Midbrain (tissue), 1 donor: ENCODE measurements around the gene PSMA4.
"Not testable (repeated sequence)": the region's sequence is repeated elsewhere in the genome, so short reads cannot be mapped to it uniquely, and the experiment has no call there.

Source experiments
- DNase-seq: peaks from one replicate; lab custom pipeline; 2025; lab: John Stamatoyannopoulos, UW

PSMA4 gene

GRCh38 chr15:78540141-78540870, at the start of gene PSMA4:
Gene PSMA4, plus strand, starts transcription at chr15:78540444. Its CDS starts 1,484 bp downstream, at chr15:78541928.
- DNase-seq, result peak; percentile 94

GRCh38 chr15:78492872-78493271, 47.4 kb upstream of the PSMA4 start:
- DNase-seq, result no peak

GRCh38 chr15:78501857-78502256, 38.4 kb upstream of the PSMA4 start:
- DNase-seq, result no peak

GRCh38 chr15:78502641-78503040, 37.6 kb upstream of the PSMA4 start:
- DNase-seq, result no peak

GRCh38 chr15:78506971-78507830, 33.0 kb upstream of the PSMA4 start, which contains the start of gene HYKK:
Gene HYKK, plus strand, starts transcription at chr15:78507577. Its CDS starts 5,512 bp downstream, at chr15:78513089.
- peak; percentile 86 for DNase-seq

- no peak for DNase-seq
Measured at GRCh38 chr15:78507831-78508160, 32.4 kb upstream of the PSMA4 start.

GRCh38 chr15:78508272-78508671, 32.0 kb upstream of the PSMA4 start:
- no peak for DNase-seq

GRCh38 chr15:78509726-78510312, 30.4 kb upstream of the PSMA4 start:
- no peak for DNase-seq

- DNase-seq, result not testable (repeated sequence)
Measured at GRCh38 chr15:78520035-78520434, 20.2 kb upstream of the PSMA4 start.

GRCh38 chr15:78524230-78524629, 16.0 kb upstream of the PSMA4 start:
- no peak for DNase-seq

GRCh38 chr15:78527325-78527724, 12.9 kb upstream of the PSMA4 start:
- DNase-seq, result no peak

- peak; percentile 27 for DNase-seq
Measured at GRCh38 chr15:78533331-78533730, 6.9 kb upstream of the PSMA4 start.

- DNase-seq, result no peak
Measured at GRCh38 chr15:78536134-78536533, 4.1 kb upstream of the PSMA4 start.

- no peak for DNase-seq
Measured at GRCh38 chr15:78537266-78537905, 2.9 kb upstream of the PSMA4 start.

- DNase-seq, result no peak
Measured at GRCh38 chr15:78538358-78538757, 1.9 kb upstream of the PSMA4 start.

GRCh38 chr15:78539464-78540140, 642 bp upstream of the PSMA4 start:
- not testable (repeated sequence) for DNase-seq

GRCh38 chr15:78540871-78541743, 863 bp downstream of the PSMA4 start:
- no peak for DNase-seq

- DNase-seq, result no peak
Measured at GRCh38 chr15:78541744-78542034, 1.4 kb downstream of the PSMA4 start.

- DNase-seq, result no peak
Measured at GRCh38 chr15:78542647-78543046, 2.4 kb downstream of the PSMA4 start.

GRCh38 chr15:78550194-78550593, 9.9 kb downstream of the PSMA4 start:
- no peak for DNase-seq

- DNase-seq, result no peak
Measured at GRCh38 chr15:78550815-78551214, 10.6 kb downstream of the PSMA4 start.
